DMS114 treated with DMSO at 0.1 percent for 48 hours (cell line): ENCODE results near the gene RAMACL.

ENCODE experiments used
- DNase-seq: peaks from one replicate; lab custom pipeline; 2025; ENCODE audit not compliant: unreplicated experiment; lab: John Stamatoyannopoulos, UW

Gene RAMACL

DNA sequence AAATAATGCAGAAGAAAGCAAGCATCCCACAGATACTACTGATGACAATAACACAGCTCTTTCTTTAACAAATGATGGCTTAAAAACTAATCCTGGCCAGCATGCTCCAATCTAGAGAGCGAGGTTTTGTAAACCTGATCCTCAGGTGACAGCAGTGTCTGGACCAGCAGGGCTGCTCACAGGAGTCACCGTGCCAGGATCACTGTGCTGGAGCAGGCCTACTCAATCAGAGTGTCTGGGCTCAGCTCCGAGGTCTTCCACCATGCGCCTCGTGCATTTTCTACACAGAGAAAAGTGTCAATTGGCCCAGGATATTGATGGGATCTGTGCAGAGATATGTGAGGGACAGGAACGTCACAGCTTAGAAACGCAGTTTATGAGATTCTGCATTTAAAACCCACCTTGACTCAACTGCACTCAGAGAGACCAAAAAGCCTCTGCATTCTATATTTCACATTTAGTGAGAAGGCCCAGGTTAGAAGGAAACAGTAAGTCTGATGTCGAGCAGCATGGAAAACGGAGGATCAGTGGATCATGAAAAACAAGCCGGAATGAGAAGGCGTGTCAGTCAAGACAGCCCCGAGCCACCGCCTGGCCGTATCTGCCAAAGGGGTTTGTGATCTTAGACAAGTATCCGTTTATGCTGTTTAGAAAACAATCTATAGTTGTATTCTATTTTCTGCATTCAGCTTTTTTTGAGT lies 7.8 kb downstream of the RAMACL start:
- DNase-seq: no peak

DNA sequence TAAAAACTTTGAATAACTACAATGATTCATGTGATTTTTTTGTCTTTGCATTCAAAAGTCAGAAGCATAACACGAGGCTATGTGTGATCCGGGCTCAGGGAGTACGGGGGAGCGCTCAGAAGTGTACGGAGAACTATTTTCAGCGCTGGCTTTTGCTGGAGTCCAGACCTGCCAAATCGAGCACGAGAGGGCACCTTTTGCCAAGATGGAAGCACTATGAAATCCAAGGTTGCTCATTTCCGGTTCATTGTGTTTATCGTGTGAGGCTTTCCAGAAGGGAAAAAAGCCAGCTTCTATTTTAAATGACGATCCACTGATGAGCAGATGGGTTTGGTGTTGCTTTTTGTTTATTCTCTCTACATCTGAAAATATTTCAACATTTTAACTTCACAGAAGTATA lies 11.3 kb downstream of the RAMACL start:
- no peak for DNase-seq

DNA sequence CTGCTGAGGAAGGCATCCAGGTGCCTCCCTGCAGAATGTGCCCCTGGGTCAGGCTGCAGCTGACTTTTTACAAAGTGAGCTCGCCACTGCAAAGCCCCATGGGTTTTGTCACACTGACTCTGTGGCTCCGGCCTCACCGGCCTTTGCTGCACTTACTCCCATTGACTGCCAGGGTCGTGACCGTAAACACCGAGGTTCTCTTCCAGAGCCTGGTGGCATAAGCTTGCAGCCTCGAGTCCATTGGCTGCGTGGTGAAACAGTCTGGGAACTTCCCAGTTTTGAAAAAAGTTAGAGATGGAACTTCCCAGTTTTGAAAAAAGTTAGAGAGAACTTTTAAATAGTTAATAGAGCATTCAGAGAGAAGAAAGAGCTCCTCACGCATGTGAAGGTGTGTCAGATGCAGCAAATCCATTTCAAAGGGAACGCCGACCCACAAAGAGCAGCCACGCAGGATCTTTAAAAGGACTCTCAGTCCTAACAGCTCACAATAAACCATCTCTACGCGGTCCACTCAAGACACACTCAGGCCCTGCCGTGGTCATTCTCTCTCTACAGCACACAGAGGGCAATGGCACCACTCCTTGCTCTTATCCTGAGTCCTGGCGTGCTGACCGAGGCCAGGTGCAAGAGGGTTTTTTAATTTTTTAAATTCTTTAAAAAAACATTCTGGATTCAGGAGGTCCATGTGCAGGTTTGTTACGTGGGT lies 12.8 kb downstream of the RAMACL start:
- no peak for DNase-seq

DNA sequence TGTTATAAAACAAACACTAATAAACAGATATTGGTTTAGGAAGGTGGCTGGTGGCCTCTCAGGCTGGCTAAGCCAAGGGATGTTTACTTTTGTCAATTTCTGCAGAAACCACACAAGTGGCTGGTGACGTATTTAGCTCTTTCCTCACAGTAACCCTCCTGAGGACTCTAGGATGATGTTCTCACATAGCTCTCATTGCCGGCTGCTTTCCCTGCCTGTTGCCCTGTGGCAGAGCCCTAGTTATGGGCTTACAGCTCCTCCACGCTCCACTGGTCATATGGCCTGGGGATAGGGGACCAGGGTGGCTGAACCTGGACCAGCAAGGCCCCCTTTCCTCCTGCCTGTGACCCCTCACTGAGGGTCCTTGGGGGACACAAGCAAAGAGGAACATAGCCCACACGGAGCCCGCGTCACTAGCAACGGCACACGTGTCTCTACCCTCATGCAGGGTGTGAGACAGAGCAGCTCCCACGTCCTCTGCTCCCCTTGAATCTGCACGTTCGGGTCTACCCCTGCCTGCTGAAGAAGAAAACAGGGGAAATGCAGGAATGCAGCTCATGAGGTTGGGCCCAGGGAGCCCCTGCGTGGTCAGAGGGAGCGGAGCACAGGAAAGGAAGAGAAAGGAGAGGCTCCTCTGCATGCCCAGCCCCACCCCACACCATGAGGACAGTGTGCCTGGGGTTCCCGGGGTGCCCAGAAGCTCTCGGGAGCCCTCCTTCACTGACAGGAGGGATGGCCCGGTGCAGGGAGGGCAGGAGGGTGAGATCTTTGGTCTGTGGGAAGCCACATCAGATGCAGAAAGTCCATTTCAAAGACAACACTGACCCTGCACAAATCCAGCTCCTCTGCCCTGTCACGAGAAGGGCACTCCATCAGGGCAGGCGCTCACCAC lies 13.9 kb downstream of the RAMACL start:
- no peak for DNase-seq

DNA sequence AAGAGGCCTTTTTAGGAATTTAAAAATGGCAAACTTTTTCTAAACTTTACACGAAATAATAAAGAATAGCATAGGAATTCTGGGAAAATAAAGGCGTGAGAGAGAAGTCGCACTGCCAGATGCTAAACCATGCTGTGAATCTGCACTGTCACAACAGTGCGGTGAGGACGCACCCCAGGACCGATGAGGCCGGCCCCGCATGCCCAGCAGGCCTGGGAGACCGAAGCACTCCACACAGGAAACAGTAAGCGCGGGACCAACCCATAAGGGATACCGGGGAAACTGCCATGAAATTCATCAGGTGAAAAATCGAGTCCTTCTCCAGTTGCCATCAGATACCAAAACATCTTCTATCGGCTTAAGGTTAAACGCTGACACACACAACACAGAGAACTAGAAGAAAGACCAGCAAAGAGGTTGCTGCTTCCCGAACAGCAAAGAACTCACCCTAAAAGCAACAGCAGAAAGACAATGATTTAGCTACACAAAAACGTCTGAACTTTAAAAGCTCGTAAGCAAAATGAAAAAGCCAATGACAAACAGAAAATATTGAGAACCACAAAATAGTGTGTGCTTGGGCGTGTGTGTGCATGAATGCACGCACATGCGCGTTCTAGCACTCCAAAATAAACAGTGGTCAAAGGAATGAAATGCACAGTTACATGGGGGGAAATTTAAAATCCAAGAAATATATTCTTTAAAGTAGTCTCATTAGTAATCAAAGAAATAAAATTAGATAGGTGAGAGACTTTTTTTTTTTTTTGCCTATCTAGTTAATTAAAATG lies 15.4 kb downstream of the RAMACL start:
- no peak for DNase-seq

DNA sequence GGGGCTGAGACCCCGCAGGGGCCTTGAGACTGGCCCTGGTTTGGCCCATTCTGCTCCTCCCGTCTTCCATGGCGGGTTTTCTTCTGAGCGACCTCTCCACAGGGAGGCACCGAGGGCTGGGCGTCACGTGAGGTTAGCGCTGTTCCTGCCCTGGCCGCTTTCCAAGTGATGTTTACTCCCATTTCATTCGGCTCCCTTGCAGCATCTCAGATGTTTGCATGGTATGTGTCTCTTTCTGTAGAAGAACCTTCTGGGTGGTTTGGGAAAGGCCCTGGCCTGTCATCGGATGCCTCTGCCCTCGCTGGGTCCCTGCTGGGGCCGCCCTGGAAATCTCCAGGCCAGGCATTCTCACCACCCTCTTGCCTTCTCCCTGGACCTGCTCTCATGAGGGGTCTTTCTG lies 17.3 kb downstream of the RAMACL start:
- no peak for DNase-seq

DNA sequence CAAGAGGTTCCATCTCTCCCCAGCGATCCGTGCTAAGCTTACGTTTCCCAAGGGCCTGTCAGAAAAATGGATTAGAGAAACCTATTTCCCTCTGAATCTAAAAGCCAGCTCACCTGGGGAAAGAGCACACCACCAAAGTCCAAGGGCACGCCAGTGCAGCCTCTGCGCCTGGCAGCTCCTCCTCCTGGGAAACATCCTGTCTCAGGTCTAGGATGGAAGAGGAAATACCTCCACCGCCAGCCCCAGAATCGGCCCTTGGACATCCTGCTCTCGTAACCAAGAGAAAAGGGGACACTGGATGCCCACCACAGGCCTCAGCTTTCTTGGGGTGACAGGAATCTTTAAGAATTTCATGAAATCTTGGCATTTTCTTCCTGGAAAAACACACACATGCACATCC lies 18.7 kb downstream of the RAMACL start:
- no peak for DNase-seq

DNA sequence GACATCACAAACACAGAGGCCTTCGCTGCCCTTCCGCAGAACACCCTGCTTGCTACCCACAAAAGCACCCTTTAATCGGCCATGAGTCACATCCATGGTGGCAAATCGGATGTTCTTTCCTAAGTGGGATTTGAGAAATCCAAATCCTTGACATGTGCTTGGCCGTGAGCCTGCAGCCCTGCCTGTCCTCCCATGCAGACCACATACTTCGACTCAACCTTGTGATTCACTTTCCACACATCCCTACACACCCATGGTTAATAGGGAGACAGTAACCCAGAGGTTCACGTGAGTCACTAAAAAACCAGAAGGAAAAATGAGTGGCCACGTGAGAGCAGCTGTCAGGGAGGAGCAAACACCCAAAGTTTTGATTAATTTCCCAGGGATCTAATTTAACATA lies 19.4 kb downstream of the RAMACL start:
- DNase-seq: no peak

DNA sequence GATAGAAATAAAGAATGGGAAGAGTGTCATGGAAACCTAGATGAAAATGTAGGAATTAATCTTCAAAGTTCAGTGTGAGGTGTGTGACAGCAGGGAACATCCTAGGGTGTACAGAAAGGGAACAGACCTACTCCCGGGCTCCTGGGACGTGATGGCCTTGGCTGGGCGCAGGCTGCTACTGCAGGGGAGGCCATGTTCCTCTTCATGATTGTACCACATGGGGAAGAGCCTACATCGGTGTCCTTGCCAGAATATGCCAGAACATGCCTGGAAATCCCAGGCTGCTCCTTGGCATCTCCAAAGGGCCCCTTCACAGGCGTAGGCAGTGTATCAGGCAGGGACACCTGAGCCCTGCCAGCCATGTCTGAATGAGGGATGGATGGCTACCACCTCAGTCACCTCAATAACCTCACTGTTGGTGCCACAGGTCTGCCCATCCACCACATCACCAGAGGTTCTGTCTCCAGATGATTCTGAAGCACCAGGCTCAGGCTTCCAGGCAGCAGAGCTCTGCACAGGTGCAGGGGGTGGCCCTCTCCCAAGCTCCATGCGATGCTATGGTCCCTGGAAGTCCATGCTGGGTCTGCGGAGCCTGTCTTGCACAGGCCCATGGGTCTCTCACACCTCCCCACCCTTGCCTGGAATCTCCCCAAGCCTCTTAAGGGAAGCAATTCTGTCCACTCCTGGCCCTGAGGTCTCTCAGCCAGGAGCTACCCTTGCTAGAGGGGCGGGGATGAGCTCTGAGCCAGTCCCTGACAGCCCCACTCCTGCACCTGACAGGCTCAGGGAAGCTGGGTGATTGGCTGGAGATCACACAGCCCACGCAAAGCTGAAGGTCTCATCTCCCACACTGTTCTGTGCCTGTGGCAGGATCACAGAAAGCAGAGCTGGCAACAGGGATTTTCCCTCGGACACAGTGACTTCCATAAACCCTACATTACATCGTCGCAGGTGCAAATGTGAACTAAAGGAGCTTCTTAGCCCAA lies 20.2 kb downstream of the RAMACL start:
- DNase-seq: no peak

DNA sequence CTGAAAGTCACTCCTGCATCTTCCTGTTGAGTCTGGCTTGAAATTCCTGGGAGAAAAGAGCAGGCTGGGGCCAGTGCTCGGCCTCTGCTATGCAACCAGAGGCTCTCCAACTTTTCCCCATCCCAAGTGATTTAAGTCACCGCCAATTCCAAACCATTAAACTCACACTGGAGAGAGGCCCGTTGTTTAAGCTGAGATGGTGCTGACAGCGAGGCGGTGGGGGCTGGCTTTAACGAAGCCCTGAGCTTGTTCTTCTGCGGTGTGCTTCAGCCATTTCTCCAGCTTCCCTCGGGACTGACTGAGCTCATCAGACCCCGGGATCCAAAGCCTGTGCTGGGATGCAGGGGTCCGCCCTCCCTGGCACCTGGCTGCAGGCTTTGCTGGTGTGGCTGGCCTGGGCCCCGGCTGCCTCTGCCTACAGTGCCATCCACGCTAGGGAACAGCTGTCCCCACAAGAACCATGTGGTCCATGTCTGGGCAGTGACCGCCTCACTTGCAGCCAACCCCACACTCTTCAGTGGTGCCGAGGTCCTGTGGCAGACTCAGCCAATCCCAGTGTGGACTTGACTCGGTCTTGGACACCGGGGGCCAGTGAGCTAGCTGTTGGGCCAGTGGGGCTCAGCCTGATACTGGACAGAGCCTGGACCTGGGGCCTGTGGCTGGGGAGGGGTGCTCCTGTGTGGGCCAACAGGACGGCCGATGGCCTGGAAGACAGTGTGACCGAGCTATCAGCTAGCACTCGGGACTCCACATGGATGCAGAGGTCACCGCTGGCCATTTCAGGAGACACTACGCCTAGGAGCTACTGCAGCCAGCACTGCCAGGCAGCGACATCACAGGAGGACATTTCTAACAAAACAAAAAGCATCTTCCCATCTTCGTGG lies 21.2 kb downstream of the RAMACL start:
- DNase-seq: no peak

DNA sequence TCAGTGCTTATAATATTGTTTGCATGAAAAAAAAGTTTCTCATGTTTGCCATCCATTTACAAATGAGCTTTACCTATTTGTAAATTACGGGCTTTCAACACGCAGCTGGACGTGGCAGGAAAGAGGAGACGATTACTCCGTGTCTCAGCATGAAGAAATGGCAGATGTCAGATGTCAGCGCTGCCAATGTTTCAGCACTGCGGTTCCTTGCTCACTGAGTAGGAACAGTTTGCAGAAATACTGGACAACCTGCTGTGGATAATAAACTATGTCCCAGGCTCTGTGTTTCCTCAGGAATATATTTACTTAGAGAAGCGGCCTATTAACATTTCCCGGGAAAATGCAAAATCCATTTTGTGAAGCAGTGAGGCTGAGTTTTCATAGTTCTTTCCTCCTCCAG lies 22.7 kb downstream of the RAMACL start:
- DNase-seq: no peak

DNA sequence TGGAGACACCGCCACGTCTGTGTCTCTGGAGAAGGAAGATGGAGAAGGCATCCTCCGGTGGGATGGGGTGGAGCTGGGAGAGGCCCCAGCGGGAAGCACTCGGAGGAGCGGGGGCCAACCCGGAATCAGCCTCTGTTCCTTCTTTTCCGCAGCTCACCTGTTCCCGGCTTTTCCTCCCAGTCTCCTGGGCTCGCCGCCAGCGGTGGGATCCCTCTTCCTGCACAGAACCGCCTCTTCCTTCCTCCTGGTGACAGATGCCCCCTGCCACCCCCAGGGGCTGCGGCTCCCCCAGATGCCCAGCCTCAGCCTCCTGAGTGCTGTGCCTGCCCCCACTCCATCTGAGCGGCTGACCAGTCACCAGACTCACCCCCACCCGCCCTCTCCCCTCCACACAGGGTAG lies 23.3 kb downstream of the RAMACL start:
- no peak for DNase-seq

DNA sequence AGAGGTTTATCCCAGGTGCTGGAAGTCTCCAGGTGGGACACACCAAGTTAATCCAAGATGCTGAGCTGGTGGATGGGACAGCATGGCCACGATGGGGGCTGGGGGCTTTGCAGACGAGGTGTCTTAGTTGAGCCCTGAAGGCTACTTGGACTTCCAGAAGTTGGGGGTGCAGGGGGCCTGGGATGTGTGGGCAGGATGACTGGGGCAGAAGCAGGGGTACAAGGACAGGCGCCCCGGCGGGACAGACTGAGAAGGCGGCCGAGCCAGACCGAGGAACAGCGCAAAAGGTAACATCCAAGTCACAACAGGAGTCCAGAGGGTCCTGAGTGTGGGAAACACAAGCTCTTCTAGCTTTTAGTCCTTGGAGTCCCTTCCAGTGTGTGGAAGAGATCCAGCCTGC lies 23.8 kb downstream of the RAMACL start:
- no peak for DNase-seq

DNA sequence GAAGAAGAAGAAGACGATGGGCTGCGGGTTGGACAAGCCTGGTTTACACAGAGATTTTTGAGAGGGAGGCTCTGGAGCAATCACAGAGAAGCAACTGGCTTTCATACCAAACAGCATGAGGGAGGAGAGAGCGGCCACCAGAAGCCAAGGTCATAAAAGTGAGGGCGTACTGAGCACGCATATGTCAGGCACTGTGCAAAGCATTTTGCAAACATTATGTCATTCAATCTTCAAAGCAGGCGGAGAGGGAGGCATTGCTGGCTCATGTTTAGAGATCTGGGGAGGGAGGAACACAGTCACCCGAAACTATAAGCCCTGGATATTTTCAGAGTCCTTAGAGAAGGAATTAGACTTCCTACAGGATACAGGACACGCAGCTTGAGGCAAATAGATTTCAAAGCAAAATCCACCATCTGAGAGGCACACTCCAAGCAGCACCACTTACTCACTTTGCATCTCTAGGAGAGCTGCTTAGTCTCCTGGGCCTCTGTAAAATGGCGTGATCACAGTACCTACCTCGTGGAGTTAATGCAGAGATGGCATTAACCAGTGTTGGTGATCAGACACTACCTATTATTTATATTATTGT lies 24.6 kb downstream of the RAMACL start:
- no peak for DNase-seq

DNA sequence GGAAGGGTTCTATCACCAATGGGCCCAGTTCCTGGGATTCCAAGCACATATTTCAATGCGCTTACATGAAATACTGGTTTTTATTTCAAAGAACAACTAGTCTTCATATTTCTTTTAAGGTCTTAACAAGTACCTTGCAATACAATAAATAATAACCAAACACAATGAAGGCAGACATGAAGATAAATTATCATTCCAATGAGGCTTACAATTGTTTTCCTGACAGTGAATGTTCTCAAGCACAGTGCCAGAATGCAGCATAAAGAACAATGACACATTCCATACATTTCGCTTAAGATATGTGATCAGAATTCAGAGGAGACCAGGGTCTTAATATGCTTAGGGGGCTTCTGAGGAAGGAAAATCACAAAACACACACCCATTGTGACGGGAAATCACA lies 26.3 kb downstream of the RAMACL start:
- no peak for DNase-seq

DNA sequence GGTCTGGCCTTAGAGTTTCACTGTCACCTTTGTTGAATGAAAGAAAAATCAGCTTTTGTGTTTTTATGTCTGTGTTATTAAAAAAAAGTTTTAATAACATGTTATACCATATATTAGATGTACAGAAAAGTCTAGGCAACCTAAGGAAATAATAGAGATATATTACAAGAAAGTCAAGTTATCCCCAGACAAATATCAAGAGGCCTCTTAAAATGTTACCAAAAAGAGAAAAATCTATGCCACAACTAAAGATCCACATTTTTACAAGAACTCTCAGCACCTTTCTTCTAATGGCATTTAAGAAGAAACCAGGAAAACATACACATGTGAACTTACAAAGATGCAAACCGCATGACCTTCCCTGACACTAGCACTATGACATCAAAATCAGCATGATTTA lies 26.8 kb downstream of the RAMACL start:
- no peak for DNase-seq

DNA sequence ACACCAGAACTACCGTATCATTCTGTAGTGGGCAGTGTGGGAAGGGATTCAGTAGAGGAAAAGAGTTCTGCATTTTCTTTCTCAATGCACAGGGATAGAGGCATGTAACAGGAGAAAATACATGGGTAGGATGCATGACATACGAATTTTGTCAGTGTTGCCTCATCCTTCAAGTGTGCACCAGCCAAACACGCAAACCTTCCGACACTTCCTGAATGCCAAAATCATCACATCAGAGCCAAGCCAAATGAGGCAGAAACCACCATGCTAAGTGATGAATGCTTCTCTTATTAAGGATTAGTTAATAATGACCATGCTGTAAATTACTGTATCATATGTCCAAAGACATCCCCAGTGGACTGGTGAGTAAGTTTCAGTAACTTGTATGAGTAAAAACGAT lies 27.3 kb downstream of the RAMACL start:
- no peak for DNase-seq

DNA sequence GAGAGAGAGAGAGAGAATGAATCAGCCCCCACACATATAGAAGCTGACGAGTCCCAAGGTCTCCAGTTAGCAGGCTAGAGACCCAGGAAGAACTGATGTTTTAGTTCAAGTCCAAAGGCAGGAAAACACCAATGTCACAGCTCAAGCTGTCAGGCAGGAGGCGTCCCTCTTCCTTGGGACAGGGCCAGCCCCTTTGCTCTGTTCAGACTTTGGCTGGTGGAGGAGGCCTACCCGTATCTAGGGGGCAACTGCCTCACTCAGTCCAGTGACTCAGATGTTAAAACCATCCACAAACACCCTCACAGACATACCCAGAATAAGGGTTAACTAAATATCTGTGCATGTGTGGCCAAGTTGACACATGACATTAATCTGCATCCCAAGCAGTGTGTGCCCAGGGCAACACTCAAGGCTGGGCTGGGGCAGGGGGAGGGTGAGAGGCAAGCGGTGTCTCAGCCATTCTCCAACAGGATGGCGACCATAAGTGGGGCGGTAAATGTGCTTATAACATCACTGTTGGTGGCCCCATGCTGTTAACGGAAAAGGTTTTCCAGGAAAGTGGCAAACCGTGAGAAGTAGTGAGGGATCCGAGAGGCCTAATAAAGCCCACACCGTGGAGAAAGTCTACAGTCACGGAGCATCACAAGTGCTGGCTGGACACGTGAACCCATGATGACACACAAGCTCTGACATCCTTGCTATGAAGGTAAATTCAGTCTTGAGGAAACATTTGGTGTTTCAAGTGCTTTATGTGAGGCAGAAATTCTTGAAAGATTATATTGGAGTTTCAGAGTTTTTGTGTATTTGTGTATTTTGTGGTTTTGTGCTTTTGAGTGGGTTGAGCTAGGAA lies 28.1 kb downstream of the RAMACL start:
- DNase-seq: no peak
